Measurements from ENCODE around the gene PASK.

- TF ChIP-seq ZNF197 (CRISPR knock-in tag; IDR thresholded peaks at IDR 0.05; ENCODE audit: low read depth) (no peak), ZNF124 (CRISPR knock-in tag; IDR thresholded peaks at IDR 0.05) (no peak), SPI1 (IDR thresholded peaks at IDR 0.05; ENCODE audit: borderline replicate concordance, low read depth, low read length) (no peak), YY1 (IDR thresholded peaks at IDR 0.05; ENCODE audit: borderline replicate concordance in 1 of 3, control insufficient read depth in 1 of 3, extremely low read depth in 1 of 3, insufficient read depth in 3 of 3, insufficient read length in 1 of 3, insufficient replicate concordance in 2 of 3, low read depth in 1 of 3, low read length in 2 of 3) (no peak), BRCA1 (IDR thresholded peaks at IDR 0.05) (no peak), BRCA1 (CRISPR knock-in tag; IDR thresholded peaks at IDR 0.05) (no peak), POLR2AphosphoS5 (IDR thresholded peaks at IDR 0.05; ENCODE audit: control insufficient read depth, insufficient read depth, low read depth, low read length) (no peak), RBM15 (IDR thresholded peaks at IDR 0.05; ENCODE audit: insufficient read depth, low read length) (no peak), ETV6 (IDR thresholded peaks at IDR 0.05; ENCODE audit: borderline replicate concordance in 1 of 2, low read depth in 2 of 2, low read length in 1 of 2) (no peak), ETV6 (CRISPR knock-in tag; IDR thresholded peaks at IDR 0.05; ENCODE audit: borderline replicate concordance) (no peak), ZNF274 (IDR thresholded peaks at IDR 0.05; ENCODE audit: borderline replicate concordance, low read depth, low read length) (no peak), ZNF184 (CRISPR knock-in tag; IDR thresholded peaks at IDR 0.05) (no peak)
Measured at GRCh38 chr2:241193271-241193670, 44.0 kb upstream of the PASK start.
